IPS-18c (cell line): ENCODE results near the gene EPHA10.

Experiments
- H3K4me3 ChIP-seq: 2 replicates; pipeline ENCODE4 v1.7.0; 2013; ENCODE audit warnings: low read depth, mild to moderate bottlenecking, low read length, moderate library complexity; ENCODE audit not compliant: insufficient read depth
- H3K9me3 ChIP-seq: one replicate; pipeline ENCODE4 v1.6.1; 2013; ENCODE audit warnings: mild to moderate bottlenecking, low read length, moderate library complexity; ENCODE audit not compliant: control insufficient read depth, insufficient read depth

EPHA10 gene

GRCh38 chr1:37723072-37723389, 41.9 kb downstream of the EPHA10 start:
- Histone ChIP-seq H3K4me3 (no peak overlapping the region), H3K9me3 (peaks cover 2% of the 10 kb centered on the region)

GRCh38 chr1:37722181-37723071, 42.5 kb downstream of the EPHA10 start:
- H3K4me3 ChIP-seq, result no peak overlapping the region

GRCh38 chr1:37721565-37721964, 43.4 kb downstream of the EPHA10 start:
- no peaks in the 10 kb centered on the region for H3K9me3 ChIP-seq
- H3K4me3 ChIP-seq, result no peak overlapping the region

More at GRCh38 chr1:37722181-37723071, 42.5 kb downstream of the EPHA10 start:
- H3K9me3 ChIP-seq, result peaks cover 2% of the 10 kb centered on the region

GRCh38 chr1:37720231-37721130, 44.4 kb downstream of the EPHA10 start:
- H3K4me3 ChIP-seq, result no peak overlapping the region
- no peaks in the 10 kb centered on the region for H3K9me3 ChIP-seq

- no peak overlapping the region for H3K4me3 ChIP-seq
- no peaks in the 10 kb centered on the region for H3K9me3 ChIP-seq
These were observed 45.2 kb downstream of the EPHA10 start for GRCh38 chr1:37719572-37720195.

- Histone ChIP-seq H3K9me3 (no peaks in the 10 kb centered on the region), H3K4me3 (no peak overlapping the region)
These were observed 45.9 kb downstream of the EPHA10 start for GRCh38 chr1:37718901-37719571.

- no peak overlapping the region for H3K4me3 ChIP-seq
- no peaks in the 10 kb centered on the region for H3K9me3 ChIP-seq
These were observed 46.6 kb downstream of the EPHA10 start for GRCh38 chr1:37718181-37718900.

- Histone ChIP-seq H3K9me3 (no peaks in the 10 kb centered on the region), H3K4me3 (no peak overlapping the region)
These were observed 47.3 kb downstream of the EPHA10 start for GRCh38 chr1:37717631-37718030.

- no peaks in the 10 kb centered on the region for H3K9me3 ChIP-seq
- H3K4me3 ChIP-seq, result no peak overlapping the region
These were observed 48.6 kb downstream of the EPHA10 start for GRCh38 chr1:37716321-37716720.

GRCh38 chr1:37714689-37715088, 50.2 kb downstream of the EPHA10 start:
- no peaks in the 10 kb centered on the region for H3K9me3 ChIP-seq
- no peak overlapping the region for H3K4me3 ChIP-seq

GRCh38 chr1:37714226-37714625, 50.7 kb downstream of the EPHA10 start:
- Histone ChIP-seq H3K4me3 (no peak overlapping the region), H3K9me3 (no peaks in the 10 kb centered on the region)

- H3K9me3 ChIP-seq, result no peaks in the 10 kb centered on the region
- H3K4me3 ChIP-seq, result no peak overlapping the region
These were observed 56.4 kb downstream of the EPHA10 start for GRCh38 chr1:37708471-37708870.

GRCh38 chr1:37705399-37705798, 59.5 kb downstream of the EPHA10 start:
- Histone ChIP-seq H3K4me3 (no peak overlapping the region), H3K9me3 (no peaks in the 10 kb centered on the region)

- no peak overlapping the region for H3K4me3 ChIP-seq
These were observed 60.0 kb downstream of the EPHA10 start for GRCh38 chr1:37704966-37705365.

GRCh38 chr1:37703061-37703460, 61.9 kb downstream of the EPHA10 start:
- Histone ChIP-seq H3K4me3 (no peak overlapping the region), H3K9me3 (no peaks in the 10 kb centered on the region)

More at GRCh38 chr1:37704966-37705365, 60.0 kb downstream of the EPHA10 start:
- H3K9me3 ChIP-seq, result no peaks in the 10 kb centered on the region

- Histone ChIP-seq H3K4me3 (no peak overlapping the region), H3K9me3 (no peaks in the 10 kb centered on the region)
These were observed 63.9 kb downstream of the EPHA10 start for GRCh38 chr1:37701051-37701450.
